Measurements from ENCODE around the gene RIGI.

Gene RIGI

DNA sequence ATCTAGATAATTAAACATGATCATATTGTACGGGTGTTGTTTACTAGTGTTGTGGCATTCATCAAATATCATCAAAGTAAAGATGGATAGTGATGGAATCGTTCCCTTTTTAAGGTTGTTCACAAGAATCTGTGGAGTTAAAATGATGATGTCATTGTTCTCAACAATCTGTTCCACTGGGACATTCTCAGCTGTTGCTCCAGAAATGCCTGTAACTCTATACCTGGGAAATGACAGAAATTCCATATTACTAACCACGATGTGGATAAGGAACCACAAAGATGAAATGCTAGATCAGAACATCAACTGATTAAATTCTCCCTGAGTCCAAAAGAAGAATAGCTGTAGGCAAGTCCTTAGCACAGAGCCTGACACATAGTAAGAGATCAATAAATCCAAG, 38.0 kb downstream of the RIGI start:
- no peak for ATAC-seq
- TF ChIP-seq POU6F1 (CRISPR knock-in tag; IDR thresholded peaks at IDR 0.05; ENCODE audit: borderline replicate concordance, low read depth), result no peak
- TF ChIP-seq BACH2 (CRISPR knock-in tag; IDR thresholded peaks at IDR 0.05; ENCODE audit: borderline replicate concordance), result no peak
- no peak for TF ChIP-seq ARNTL (CRISPR knock-in tag; IDR thresholded peaks at IDR 0.05; ENCODE audit: borderline replicate concordance, low read depth)
- TF ChIP-seq, protein P1, sequence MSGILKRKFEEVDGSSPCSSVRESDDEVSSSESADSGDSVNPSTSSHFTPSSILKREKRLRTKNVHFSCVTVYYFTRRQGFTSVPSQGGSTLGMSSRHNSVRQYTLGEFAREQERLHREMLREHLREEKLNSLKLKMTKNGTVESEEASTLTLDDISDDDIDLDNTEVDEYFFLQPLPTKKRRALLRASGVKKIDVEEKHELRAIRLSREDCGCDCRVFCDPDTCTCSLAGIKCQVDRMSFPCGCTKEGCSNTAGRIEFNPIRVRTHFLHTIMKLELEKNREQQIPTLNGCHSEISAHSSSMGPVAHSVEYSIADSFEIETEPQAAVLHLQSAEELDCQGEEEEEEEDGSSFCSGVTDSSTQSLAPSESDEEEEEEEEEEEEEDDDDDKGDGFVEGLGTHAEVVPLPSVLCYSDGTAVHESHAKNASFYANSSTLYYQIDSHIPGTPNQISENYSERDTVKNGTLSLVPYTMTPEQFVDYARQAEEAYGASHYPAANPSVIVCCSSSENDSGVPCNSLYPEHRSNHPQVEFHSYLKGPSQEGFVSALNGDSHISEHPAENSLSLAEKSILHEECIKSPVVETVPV (CRISPR knock-in tag; IDR thresholded peaks at IDR 0.05), result no peak
- TF ChIP-seq SNAI2 (CRISPR knock-in tag; IDR thresholded peaks at IDR 0.05), result no peak
- no peak for TF ChIP-seq OSR1 (CRISPR knock-in tag; IDR thresholded peaks at IDR 0.05)
- no peak for TF ChIP-seq ZFP3 (CRISPR knock-in tag; IDR thresholded peaks at IDR 0.05)

GRCh38 chr9:32486839-32487562, 39.0 kb downstream of the RIGI start:
- no peak for ATAC-seq
- no peak for TF ChIP-seq SNAI2 (CRISPR knock-in tag; IDR thresholded peaks at IDR 0.05)
- no peak for TF ChIP-seq POU6F1 (CRISPR knock-in tag; IDR thresholded peaks at IDR 0.05; ENCODE audit: borderline replicate concordance, low read depth)

- no peak for ATAC-seq
Observed at GRCh38 chr9:32483343-32483742, 42.7 kb downstream of the RIGI start.

More at GRCh38 chr9:32483343-32483742, 42.7 kb downstream of the RIGI start:
- no peak for TF ChIP-seq ISL1 (CRISPR knock-in tag; IDR thresholded peaks at IDR 0.05)
- TF ChIP-seq ZFP3 (CRISPR knock-in tag; IDR thresholded peaks at IDR 0.05), result no peak
- TF ChIP-seq ZNF8 (CRISPR knock-in tag; IDR thresholded peaks at IDR 0.05), result no peak
- TF ChIP-seq ZC3H10 (CRISPR knock-in tag; IDR thresholded peaks at IDR 0.05), result no peak
- TF ChIP-seq, protein P2, sequence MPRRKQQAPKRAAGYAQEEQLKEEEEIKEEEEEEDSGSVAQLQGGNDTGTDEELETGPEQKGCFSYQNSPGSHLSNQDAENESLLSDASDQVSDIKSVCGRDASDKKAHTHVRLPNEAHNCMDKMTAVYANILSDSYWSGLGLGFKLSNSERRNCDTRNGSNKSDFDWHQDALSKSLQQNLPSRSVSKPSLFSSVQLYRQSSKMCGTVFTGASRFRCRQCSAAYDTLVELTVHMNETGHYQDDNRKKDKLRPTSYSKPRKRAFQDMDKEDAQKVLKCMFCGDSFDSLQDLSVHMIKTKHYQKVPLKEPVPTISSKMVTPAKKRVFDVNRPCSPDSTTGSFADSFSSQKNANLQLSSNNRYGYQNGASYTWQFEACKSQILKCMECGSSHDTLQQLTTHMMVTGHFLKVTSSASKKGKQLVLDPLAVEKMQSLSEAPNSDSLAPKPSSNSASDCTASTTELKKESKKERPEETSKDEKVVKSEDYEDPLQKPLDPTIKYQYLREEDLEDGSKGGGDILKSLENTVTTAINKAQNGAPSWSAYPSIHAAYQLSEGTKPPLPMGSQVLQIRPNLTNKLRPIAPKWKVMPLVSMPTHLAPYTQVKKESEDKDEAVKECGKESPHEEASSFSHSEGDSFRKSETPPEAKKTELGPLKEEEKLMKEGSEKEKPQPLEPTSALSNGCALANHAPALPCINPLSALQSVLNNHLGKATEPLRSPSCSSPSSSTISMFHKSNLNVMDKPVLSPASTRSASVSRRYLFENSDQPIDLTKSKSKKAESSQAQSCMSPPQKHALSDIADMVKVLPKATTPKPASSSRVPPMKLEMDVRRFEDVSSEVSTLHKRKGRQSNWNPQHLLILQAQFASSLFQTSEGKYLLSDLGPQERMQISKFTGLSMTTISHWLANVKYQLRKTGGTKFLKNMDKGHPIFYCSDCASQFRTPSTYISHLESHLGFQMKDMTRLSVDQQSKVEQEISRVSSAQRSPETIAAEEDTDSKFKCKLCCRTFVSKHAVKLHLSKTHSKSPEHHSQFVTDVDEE (CRISPR knock-in tag; IDR thresholded peaks at IDR 0.05), result no peak
- TF ChIP-seq ZNF70 (CRISPR knock-in tag; IDR thresholded peaks at IDR 0.05), result no peak
- TF ChIP-seq CREB5 (CRISPR knock-in tag; IDR thresholded peaks at IDR 0.05; ENCODE audit: low read depth), result no peak
- TF ChIP-seq, protein P1 (CRISPR knock-in tag; IDR thresholded peaks at IDR 0.05), result no peak
- no peak for TF ChIP-seq ARNTL (CRISPR knock-in tag; IDR thresholded peaks at IDR 0.05; ENCODE audit: borderline replicate concordance, low read depth)
- TF ChIP-seq SNAI2 (CRISPR knock-in tag; IDR thresholded peaks at IDR 0.05), result no peak
- TF ChIP-seq POU6F1 (CRISPR knock-in tag; IDR thresholded peaks at IDR 0.05; ENCODE audit: borderline replicate concordance, low read depth), result no peak
- no peak for TF ChIP-seq ESRRG (CRISPR knock-in tag; IDR thresholded peaks at IDR 0.05)
- TF ChIP-seq ZNF565 (CRISPR knock-in tag; conservative IDR thresholded peaks at IDR 0.05; ENCODE audit: low read depth), result no peak

All from SK-N-SH treated with all-trans-retinoic acid at 6 μM for 48 hours (cell line).